GM12878 (cell line): ENCODE data around the gene TOX2. TPM values are rescaled to one million over a fixed set of nuclear protein-coding genes. Genes with fewer than 3 reads are reported as not detected.

Experiments used
- CREM ChIP-seq: IDR thresholded peaks from 2 replicates; pipeline ENCODE4 v1.6.1; 2014; ENCODE audit warnings: antibody characterized with exemption, low read depth
- DPF2 ChIP-seq: fragments of 450-650 bp; IDR thresholded peaks from 2 replicates; pipeline ENCODE4 v1.6.1; 2017; ENCODE audit warnings: mild to moderate bottlenecking
- EED ChIP-seq: sonication (generic); IDR thresholded peaks from 2 replicates; pipeline ENCODE4 v1.6.1; 2016; ENCODE audit warnings: antibody characterized with exemption, low read depth
- IKZF1 ChIP-seq: fragments of 450-650 bp; conservative IDR thresholded peaks from 2 replicates; pipeline ENCODE4 v1.6.1; 2017; ENCODE audit warnings: antibody characterized with exemption, mild to moderate bottlenecking
- IKZF2 ChIP-seq, 2 experiments: fragments of 450-650 bp; IDR thresholded peaks; 2 replicates each; pipeline ENCODE4 v1.6.1; 2017; ENCODE audit warnings: mild to moderate bottlenecking in 2 of 2, moderate library complexity in 2 of 2
- IRF4 ChIP-seq: IDR thresholded peaks from 2 replicates; pipeline ENCODE4 v1.6.1; 2011; ENCODE audit warnings: low read depth, low read length
- JUNB ChIP-seq: IDR thresholded peaks from 2 replicates; pipeline ENCODE4 v1.6.1; 2016; ENCODE audit warnings: antibody characterized with exemption, mild to moderate bottlenecking
- JUND ChIP-seq: IDR thresholded peaks from 2 replicates; pipeline ENCODE4 v1.6.1; 2012; ENCODE audit warnings: low read depth, mild to moderate bottlenecking, low read length, improper control_type of control experiment, moderate library complexity
- KAT2A ChIP-seq: conservative IDR thresholded peaks from 2 replicates; pipeline ENCODE4 v1.6.1; 2011; ENCODE audit warnings: low read depth, low read length; ENCODE audit not compliant: control insufficient read depth
- KDM1A ChIP-seq: fragments of 200-600 bp; sonication (generic); IDR thresholded peaks from 2 replicates; pipeline ENCODE4 v1.6.1; 2016; ENCODE audit warnings: borderline replicate concordance
- MEF2A ChIP-seq: IDR thresholded peaks from 2 replicates; pipeline ENCODE4 v1.6.1; 2011; ENCODE audit warnings: low read depth, mild to moderate bottlenecking, low read length, moderate library complexity; ENCODE audit not compliant: insufficient read depth
- MTA2 ChIP-seq: fragments of 450-650 bp; IDR thresholded peaks from 2 replicates; pipeline ENCODE4 v1.6.1; 2016; ENCODE audit warnings: low read depth, mild to moderate bottlenecking, moderate library complexity
- PAX5 ChIP-seq: IDR thresholded peaks from 2 replicates; pipeline ENCODE4 v1.6.1; 2011; ENCODE audit warnings: low read depth, low read length, borderline replicate concordance
- PBX3 ChIP-seq: IDR thresholded peaks from 2 replicates; pipeline ENCODE4 v1.6.1; 2011; ENCODE audit warnings: mild to moderate bottlenecking, low read depth, low read length, moderate library complexity; ENCODE audit not compliant: insufficient replicate concordance
- POU2F2 ChIP-seq: IDR thresholded peaks from 3 replicates; pipeline ENCODE4 v1.6.1; 2011; ENCODE audit warnings: low read depth, mild to moderate bottlenecking, low read length, borderline replicate concordance
- RUNX3 ChIP-seq: IDR thresholded peaks from 2 replicates; pipeline ENCODE4 v1.6.1; 2012; ENCODE audit warnings: low read length, inconsistent platforms
- SMAD5 ChIP-seq: IDR thresholded peaks from 2 replicates; pipeline ENCODE4 v1.6.1; 2016; ENCODE audit warnings: antibody characterized with exemption, low read depth
- SREBF2 ChIP-seq: IDR thresholded peaks from 2 replicates; pipeline ENCODE4 v1.6.1; 2012; ENCODE audit warnings: mild to moderate bottlenecking, low read length
- polyA plus RNA-seq, 11 experiments: library from polyadenylated mRNA; depleted of rRNA in 4 of 11; unstranded in 6 of 11; stranded (reverse) in 5 of 11; fragments of >200 nt; fragmentation: Nextera tagmentation in 4 of 11; fragmentation: Illumina TruSeq in 1 of 11; extraction: Ambion mirVana in 4 of 11; extraction: Trizol in 1 of 11; gene quantifications; 1 replicate in 1 of 11; 2 replicates in 10 of 11; pipeline versions ENCODE4 v1.2.1 to v1.2.3, GENCODE V29; 2011 to 2016; ENCODE audit warnings: inconsistent platforms in 2 of 11, missing spikeins in 2 of 11, low read depth in 1 of 11
- total RNA-seq, 4 experiments: library from RNA; depleted of rRNA in 3 of 4; stranded (reverse); fragments of >200 nt in 3 of 4; fragmentation: Illumina TruSeq in 1 of 4; extraction: Trizol in 1 of 4; gene quantifications; 2 replicates each; pipeline versions ENCODE4 v1.2.1 to v1.2.3, GENCODE V29; 2013 to 2021
- TF ChIP-seq, protein P1 (sequence below): IDR thresholded peaks from 2 replicates; pipeline ENCODE4 v1.6.1; 2011; ENCODE audit warnings: low read depth, low read length, improper control_type of control experiment, borderline replicate concordance
- TF ChIP-seq, protein P2 (sequence below): IDR thresholded peaks from 2 replicates; pipeline ENCODE4 v1.6.1; 2012; ENCODE audit warnings: improper control_type of control experiment, low read depth, low read length; ENCODE audit not compliant: insufficient replicate concordance

The TOX2 gene
- total and polyA plus RNA-seq, 10 of the 15 experiments (the other 5 are each of a cell fraction or from before 2014, with no cell fraction given), result 2.6 to 40.5 (median 7.9) TPM

DNA sequence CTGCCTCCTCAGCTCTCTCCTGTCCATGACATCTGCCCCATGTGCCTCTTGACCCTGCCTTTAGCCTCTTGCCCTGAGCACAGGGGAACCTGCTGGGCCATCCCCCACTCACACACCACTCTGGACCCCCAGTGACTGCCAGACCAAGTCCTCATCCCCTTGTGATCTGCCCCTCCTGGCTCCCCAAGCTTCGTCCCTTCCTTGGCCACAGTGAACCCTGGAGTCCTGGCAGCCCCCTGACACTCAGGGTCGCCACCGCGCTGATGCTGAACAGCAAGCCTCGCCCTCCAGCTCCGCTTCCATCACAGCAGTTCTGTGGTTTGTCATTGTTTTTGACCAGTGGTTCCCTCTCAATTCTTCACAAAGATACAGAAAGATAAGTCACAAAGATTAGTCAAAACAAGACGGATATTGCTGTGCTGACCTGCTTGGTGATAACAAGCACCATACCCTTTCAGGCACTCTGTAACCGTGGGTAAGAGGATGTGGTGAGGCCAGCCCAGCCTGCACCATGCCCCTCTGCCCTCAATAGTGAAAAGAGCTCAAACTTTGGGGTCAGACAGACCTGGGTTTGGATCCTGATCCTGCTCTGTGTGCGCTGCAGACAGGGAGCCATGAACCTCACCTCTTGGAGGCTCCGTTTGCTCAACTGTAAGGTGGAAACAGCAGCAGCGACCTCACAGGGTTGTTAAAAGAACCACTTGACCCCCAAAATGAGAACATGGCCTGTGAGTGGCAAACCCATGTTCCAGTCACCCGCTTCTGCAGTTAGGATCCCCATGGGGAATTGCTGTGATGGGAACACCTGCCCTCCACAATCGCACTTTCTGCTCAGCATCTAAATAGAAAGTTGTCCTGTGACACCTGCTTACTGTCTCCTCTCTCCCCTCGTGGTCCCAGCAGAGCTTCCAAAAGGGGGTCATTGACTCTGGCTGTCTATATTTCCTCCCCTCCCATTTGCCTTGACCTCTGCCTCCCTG, 114.5 kb downstream of the TOX2 start (continued):
- TF ChIP-seq MEF2A (no peak), KAT2A (no peak), RUNX3 (peak; percentile 80), MTA2 (peak; percentile 58), KDM1A (no peak), PAX5 (peak; percentile 27; the same call in 1 of the 2 replicates), SMAD5 (no peak), CREM (peak; percentile 40; the same call in 1 of the 2 replicates), IKZF1 (peak; percentile 40; the same call in 1 of the 2 replicates), IKZF2 (IDR thresholded peaks at IDR 0.05) (peak; percentile 27 to 34; a peak in 1 of 4 replicates), SREBF2 (no peak), JUNB (peak; percentile 57), EED (0 out of 2 replicates have a peak, but pooled peaks have one; percentile 35), POU2F2 (no peak), JUND (peak; percentile 57; the same call in 1 of the 2 replicates), DPF2 (peak; percentile 68), IRF4 (peak; percentile 72; the same call in 1 of the 2 replicates), PBX3 (no peak)
- TF ChIP-seq, protein P1, sequence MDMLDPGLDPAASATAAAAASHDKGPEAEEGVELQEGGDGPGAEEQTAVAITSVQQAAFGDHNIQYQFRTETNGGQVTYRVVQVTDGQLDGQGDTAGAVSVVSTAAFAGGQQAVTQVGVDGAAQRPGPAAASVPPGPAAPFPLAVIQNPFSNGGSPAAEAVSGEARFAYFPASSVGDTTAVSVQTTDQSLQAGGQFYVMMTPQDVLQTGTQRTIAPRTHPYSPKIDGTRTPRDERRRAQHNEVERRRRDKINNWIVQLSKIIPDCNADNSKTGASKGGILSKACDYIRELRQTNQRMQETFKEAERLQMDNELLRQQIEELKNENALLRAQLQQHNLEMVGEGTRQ, result no peak
- TF ChIP-seq, protein P2, sequence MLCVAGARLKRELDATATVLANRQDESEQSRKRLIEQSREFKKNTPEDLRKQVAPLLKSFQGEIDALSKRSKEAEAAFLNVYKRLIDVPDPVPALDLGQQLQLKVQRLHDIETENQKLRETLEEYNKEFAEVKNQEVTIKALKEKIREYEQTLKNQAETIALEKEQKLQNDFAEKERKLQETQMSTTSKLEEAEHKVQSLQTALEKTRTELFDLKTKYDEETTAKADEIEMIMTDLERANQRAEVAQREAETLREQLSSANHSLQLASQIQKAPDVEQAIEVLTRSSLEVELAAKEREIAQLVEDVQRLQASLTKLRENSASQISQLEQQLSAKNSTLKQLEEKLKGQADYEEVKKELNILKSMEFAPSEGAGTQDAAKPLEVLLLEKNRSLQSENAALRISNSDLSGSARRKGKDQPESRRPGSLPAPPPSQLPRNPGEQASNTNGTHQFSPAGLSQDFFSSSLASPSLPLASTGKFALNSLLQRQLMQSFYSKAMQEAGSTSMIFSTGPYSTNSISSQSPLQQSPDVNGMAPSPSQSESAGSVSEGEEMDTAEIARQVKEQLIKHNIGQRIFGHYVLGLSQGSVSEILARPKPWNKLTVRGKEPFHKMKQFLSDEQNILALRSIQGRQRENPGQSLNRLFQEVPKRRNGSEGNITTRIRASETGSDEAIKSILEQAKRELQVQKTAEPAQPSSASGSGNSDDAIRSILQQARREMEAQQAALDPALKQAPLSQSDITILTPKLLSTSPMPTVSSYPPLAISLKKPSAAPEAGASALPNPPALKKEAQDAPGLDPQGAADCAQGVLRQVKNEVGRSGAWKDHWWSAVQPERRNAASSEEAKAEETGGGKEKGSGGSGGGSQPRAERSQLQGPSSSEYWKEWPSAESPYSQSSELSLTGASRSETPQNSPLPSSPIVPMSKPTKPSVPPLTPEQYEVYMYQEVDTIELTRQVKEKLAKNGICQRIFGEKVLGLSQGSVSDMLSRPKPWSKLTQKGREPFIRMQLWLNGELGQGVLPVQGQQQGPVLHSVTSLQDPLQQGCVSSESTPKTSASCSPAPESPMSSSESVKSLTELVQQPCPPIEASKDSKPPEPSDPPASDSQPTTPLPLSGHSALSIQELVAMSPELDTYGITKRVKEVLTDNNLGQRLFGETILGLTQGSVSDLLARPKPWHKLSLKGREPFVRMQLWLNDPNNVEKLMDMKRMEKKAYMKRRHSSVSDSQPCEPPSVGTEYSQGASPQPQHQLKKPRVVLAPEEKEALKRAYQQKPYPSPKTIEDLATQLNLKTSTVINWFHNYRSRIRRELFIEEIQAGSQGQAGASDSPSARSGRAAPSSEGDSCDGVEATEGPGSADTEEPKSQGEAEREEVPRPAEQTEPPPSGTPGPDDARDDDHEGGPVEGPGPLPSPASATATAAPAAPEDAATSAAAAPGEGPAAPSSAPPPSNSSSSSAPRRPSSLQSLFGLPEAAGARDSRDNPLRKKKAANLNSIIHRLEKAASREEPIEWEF, result no peak
